Measurements from ENCODE around the gene GAL3ST2.
"Not testable (repeated sequence)": the region's sequence is repeated elsewhere in the genome, so short reads cannot be mapped to it uniquely, and the experiment has no call there.

Gene GAL3ST2

GRCh38 chr2:241814643-241815476 is 38.2 kb downstream of the GAL3ST2 start:
- H3K9ac ChIP-seq (ENCODE audit: low read length) = no peak overlapping the region
- no peak overlapping the region for H3K4me3 ChIP-seq (ENCODE audit: low read length)
- DNase-seq (ENCODE audit: low read depth) = no peak
- peaks cover 18% of the 10 kb centered on the region for H3K27me3 ChIP-seq (replicated peaks; ENCODE audit: control insufficient read depth, insufficient read depth, low read length)
- H3K4me1 ChIP-seq (ENCODE audit: control insufficient read depth, insufficient read depth, low read length) = no peaks in the 10 kb centered on the region
- no peaks in the 10 kb centered on the region for H3K9me3 ChIP-seq (ENCODE audit: control insufficient read depth, low read length)
- no peaks in the 10 kb centered on the region for H3K36me3 ChIP-seq (ENCODE audit: control insufficient read depth, insufficient read depth, low read length, severe bottlenecking)

GRCh38 chr2:241815477-241816430 is 39.1 kb downstream of the GAL3ST2 start:
- H3K27me3 ChIP-seq (replicated peaks; ENCODE audit: control insufficient read depth, insufficient read depth, low read length) = peaks cover 18% of the 10 kb centered on the region
- no peaks in the 10 kb centered on the region for H3K36me3 ChIP-seq (ENCODE audit: control insufficient read depth, insufficient read depth, low read length, severe bottlenecking)
- H3K9ac ChIP-seq (ENCODE audit: low read length) = no peak overlapping the region
- no peak for DNase-seq (ENCODE audit: low read depth)
- no peak overlapping the region for H3K4me3 ChIP-seq (ENCODE audit: low read length)
- no peaks in the 10 kb centered on the region for H3K9me3 ChIP-seq (ENCODE audit: control insufficient read depth, low read length)
- H3K4me1 ChIP-seq (ENCODE audit: control insufficient read depth, insufficient read depth, low read length) = no peaks in the 10 kb centered on the region

- peaks cover 19% of the 10 kb centered on the region for H3K27me3 ChIP-seq (replicated peaks; ENCODE audit: control insufficient read depth, insufficient read depth, low read length)
- no peaks in the 10 kb centered on the region for H3K4me1 ChIP-seq (ENCODE audit: control insufficient read depth, insufficient read depth, low read length)
- H3K9me3 ChIP-seq (ENCODE audit: control insufficient read depth, low read length) = no peaks in the 10 kb centered on the region
- no peak for DNase-seq (ENCODE audit: low read depth)
- no peak overlapping the region for H3K4me3 ChIP-seq (ENCODE audit: low read length)
- H3K36me3 ChIP-seq (ENCODE audit: control insufficient read depth, insufficient read depth, low read length, severe bottlenecking) = no peaks in the 10 kb centered on the region
- H3K9ac ChIP-seq (ENCODE audit: low read length) = no peak overlapping the region
Observed at GRCh38 chr2:241816431-241817121, 40.0 kb downstream of the GAL3ST2 start.

GRCh38 chr2:241817126-241817820 is 40.7 kb downstream of the GAL3ST2 start:
- no peak overlapping the region for H3K9ac ChIP-seq (ENCODE audit: low read length)
- H3K4me1 ChIP-seq (ENCODE audit: control insufficient read depth, insufficient read depth, low read length) = no peaks in the 10 kb centered on the region
- H3K4me3 ChIP-seq (ENCODE audit: low read length) = no peak overlapping the region
- H3K27me3 ChIP-seq (replicated peaks; ENCODE audit: control insufficient read depth, insufficient read depth, low read length) = peaks cover 25% of the 10 kb centered on the region
- DNase-seq (ENCODE audit: low read depth) = no peak
- H3K36me3 ChIP-seq (ENCODE audit: control insufficient read depth, insufficient read depth, low read length, severe bottlenecking) = no peaks in the 10 kb centered on the region
- no peaks in the 10 kb centered on the region for H3K9me3 ChIP-seq (ENCODE audit: control insufficient read depth, low read length)

- not testable (repeated sequence) for H3K4me3 ChIP-seq (ENCODE audit: low read length); H3K9ac ChIP-seq (ENCODE audit: low read length); H3K36me3 ChIP-seq (ENCODE audit: control insufficient read depth, insufficient read depth, low read length, severe bottlenecking); DNase-seq (ENCODE audit: low read depth); H3K4me1 ChIP-seq (ENCODE audit: control insufficient read depth, insufficient read depth, low read length); H3K9me3 ChIP-seq (ENCODE audit: control insufficient read depth, low read length)
- peaks cover 30% of the 10 kb centered on the region for H3K27me3 ChIP-seq (replicated peaks; ENCODE audit: control insufficient read depth, insufficient read depth, low read length)
Observed at GRCh38 chr2:241817821-241818215, 41.2 kb downstream of the GAL3ST2 start.

- no peak for DNase-seq (ENCODE audit: low read depth)
- Histone ChIP-seq H3K4me3 (ENCODE audit: low read length) (no peak overlapping the region), H3K9me3 (ENCODE audit: control insufficient read depth, low read length) (no peaks in the 10 kb centered on the region), H3K27me3 (replicated peaks; ENCODE audit: control insufficient read depth, insufficient read depth, low read length) (peaks cover 34% of the 10 kb centered on the region), H3K9ac (ENCODE audit: low read length) (no peak overlapping the region), H3K36me3 (ENCODE audit: control insufficient read depth, insufficient read depth, low read length, severe bottlenecking) (no peaks in the 10 kb centered on the region), H3K4me1 (ENCODE audit: control insufficient read depth, insufficient read depth, low read length) (no peaks in the 10 kb centered on the region)
Observed at GRCh38 chr2:241818229-241818942, 41.8 kb downstream of the GAL3ST2 start.

- H3K9me3 ChIP-seq (ENCODE audit: control insufficient read depth, low read length) = no peaks in the 10 kb centered on the region
- H3K9ac ChIP-seq (ENCODE audit: low read length) = no peak overlapping the region
- no peaks in the 10 kb centered on the region for H3K36me3 ChIP-seq (ENCODE audit: control insufficient read depth, insufficient read depth, low read length, severe bottlenecking)
- no peak for DNase-seq (ENCODE audit: low read depth)
- no peaks in the 10 kb centered on the region for H3K4me1 ChIP-seq (ENCODE audit: control insufficient read depth, insufficient read depth, low read length)
- peaks cover 39% of the 10 kb centered on the region for H3K27me3 ChIP-seq (replicated peaks; ENCODE audit: control insufficient read depth, insufficient read depth, low read length)
- no peak overlapping the region for H3K4me3 ChIP-seq (ENCODE audit: low read length)
Observed at GRCh38 chr2:241818943-241819270, 42.3 kb downstream of the GAL3ST2 start.

GRCh38 chr2:241819947-241820624 is 43.5 kb downstream of the GAL3ST2 start:
- not testable (repeated sequence) for H3K9me3 ChIP-seq (ENCODE audit: control insufficient read depth, low read length); H3K36me3 ChIP-seq (ENCODE audit: control insufficient read depth, insufficient read depth, low read length, severe bottlenecking); H3K9ac ChIP-seq (ENCODE audit: low read length); DNase-seq (ENCODE audit: low read depth); H3K4me3 ChIP-seq (ENCODE audit: low read length); H3K4me1 ChIP-seq (ENCODE audit: control insufficient read depth, insufficient read depth, low read length)
- peaks cover 38% of the 10 kb centered on the region for H3K27me3 ChIP-seq (replicated peaks; ENCODE audit: control insufficient read depth, insufficient read depth, low read length)

GRCh38 chr2:241820625-241821384 is 44.2 kb downstream of the GAL3ST2 start:
- no peak for DNase-seq (ENCODE audit: low read depth)
- no peak overlapping the region for H3K9ac ChIP-seq (ENCODE audit: low read length)
- H3K9me3 ChIP-seq (ENCODE audit: control insufficient read depth, low read length) = peaks cover 5% of the 10 kb centered on the region
- H3K4me3 ChIP-seq (ENCODE audit: low read length) = no peak overlapping the region
- no peaks in the 10 kb centered on the region for H3K4me1 ChIP-seq (ENCODE audit: control insufficient read depth, insufficient read depth, low read length)
- H3K36me3 ChIP-seq (ENCODE audit: control insufficient read depth, insufficient read depth, low read length, severe bottlenecking) = no peaks in the 10 kb centered on the region
- peaks cover 38% of the 10 kb centered on the region for H3K27me3 ChIP-seq (replicated peaks; ENCODE audit: control insufficient read depth, insufficient read depth, low read length)

Data from adipocyte (in vitro differentiated cells).